ENCODE results near the gene CANX.
"Not testable (repeated sequence)": the region's sequence is repeated elsewhere in the genome, so short reads cannot be mapped to it uniquely, and the experiment has no call there.

DNA sequence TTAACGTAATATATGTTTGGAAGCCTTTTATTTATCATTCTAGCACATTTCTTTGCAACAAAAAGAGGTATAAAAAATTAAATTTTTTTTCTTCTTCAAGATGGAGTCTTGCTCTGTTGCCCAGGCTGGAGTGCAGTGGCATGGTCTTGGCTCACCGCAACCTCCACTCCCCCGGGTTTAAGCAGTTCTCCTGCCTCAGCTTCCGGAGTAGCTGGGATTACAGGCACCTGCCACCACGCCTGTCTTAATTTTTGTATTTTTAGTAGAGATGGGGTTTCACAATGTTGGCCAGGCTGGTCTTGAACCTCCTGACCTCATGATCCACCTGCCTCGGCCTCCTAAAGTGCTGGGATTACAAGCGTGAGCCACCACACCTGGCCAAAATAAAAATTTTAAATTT is 45.3 kb downstream of the CANX start:
- TF ChIP-seq EP300, CTCF (IDR thresholded peaks at IDR 0.05): not testable (repeated sequence)

All from sigmoid colon (tissue), 4 donors.